HG03575 (cell line): Measurements from ENCODE around the gene ESR2.
"Not testable (repeated sequence)": the region's sequence is repeated elsewhere in the genome, so short reads cannot be mapped to it uniquely, and the experiment has no call there.

Source experiments
- ATAC-seq: cut with Tn5 transposase; IDR thresholded peaks from one replicate; pipeline ENCODE4 v1.9.1; 2021; ENCODE audit not compliant: unreplicated experiment, insufficient number of reproducible peaks, low FRiP score; ENCODE audit errors: extremely low read depth

The ESR2 gene

GRCh38 chr14:64293976-64294671, at the start of gene ESR2:
Gene ESR2, minus strand, starts transcription at chr14:64294371. Its CDS starts 11,386 bp downstream, at chr14:64282985.
- ATAC-seq, result no peak

GRCh38 chr14:64340560-64341196, 46.5 kb upstream of the ESR2 start:
- no peak for ATAC-seq

DNA sequence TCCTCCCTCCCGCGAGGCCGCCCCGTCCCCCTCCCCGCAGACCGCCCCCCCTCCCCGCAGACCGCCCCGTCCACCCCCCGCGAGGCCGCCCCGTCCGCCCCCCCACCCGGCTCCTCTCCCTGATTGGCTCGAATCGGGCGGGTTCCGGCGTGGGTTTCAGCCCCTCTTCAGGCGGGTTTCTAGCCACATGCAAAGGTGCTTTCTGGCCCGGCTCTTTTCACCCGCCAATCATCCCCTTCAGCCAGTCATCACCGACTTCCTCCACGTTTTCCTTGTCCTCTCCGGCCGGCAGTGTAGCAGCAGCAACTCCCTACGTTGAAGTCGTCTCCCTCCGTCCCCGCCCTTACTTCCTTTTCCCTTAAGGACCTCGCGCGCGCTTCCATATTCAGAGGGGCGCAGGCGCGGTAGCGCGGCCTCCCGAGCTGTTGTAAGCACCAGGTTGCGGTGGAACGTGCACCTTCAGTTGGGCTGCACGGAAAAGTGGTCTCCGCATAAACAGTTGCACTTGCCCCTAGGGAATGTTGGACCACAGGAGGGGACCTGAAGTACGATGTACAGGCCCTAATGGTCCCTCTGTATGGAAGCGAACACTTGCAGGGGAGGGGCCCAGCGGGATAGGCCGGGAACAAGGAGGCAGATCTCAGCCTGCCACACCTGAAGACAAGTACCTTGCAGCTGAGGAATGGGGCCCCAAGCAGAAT, 44.6 kb upstream of the ESR2 start:
- peak; percentile 78 for ATAC-seq

GRCh38 chr14:64337888-64338615, 43.9 kb upstream of the ESR2 start:
- ATAC-seq, result no peak

GRCh38 chr14:64329149-64329548, 35.0 kb upstream of the ESR2 start:
- ATAC-seq, result no peak

DNA sequence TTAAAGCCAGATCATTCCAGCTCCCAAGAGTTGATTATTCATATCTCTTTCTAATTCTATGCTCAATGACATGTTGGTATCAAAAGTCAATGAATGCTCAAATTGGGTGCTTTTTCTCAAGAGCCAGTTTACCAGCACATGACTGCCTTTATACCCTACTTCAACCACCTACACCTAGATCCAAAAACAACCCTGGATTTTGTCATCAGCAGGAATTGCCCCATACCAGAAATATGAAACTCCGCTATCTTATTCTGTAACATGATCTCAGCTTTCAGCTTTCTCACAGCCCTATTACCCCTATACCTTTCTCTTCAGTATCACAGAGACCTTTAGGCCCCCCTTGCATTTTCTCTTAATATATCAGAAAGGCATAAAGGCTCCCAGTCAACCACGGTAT, 32.3 kb upstream of the ESR2 start:
- no peak for ATAC-seq

GRCh38 chr14:64324895-64325294, 30.7 kb upstream of the ESR2 start:
- no peak for ATAC-seq

DNA sequence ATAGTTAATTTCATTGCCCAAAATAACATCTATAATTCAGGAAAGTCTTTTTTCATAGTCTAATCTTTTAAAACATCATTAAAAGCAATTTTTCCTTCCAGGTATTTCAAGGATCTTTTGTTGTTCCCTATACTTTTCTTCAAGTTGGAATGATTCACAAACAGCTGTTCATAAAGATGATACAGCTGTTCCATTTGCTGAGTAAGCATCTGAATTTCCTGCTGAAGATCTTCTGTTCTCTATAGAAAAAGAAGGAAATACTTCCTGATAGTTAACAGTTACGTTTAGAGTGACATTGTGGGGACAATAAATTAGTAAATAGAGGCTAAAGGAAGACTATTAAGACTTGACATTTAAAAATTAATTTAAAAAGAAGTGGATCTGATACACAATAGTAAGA, 30.3 kb upstream of the ESR2 start:
- no peak for ATAC-seq

- not testable (repeated sequence) for ATAC-seq
These were observed 26.2 kb upstream of the ESR2 start for GRCh38 chr14:64320362-64320761.

DNA sequence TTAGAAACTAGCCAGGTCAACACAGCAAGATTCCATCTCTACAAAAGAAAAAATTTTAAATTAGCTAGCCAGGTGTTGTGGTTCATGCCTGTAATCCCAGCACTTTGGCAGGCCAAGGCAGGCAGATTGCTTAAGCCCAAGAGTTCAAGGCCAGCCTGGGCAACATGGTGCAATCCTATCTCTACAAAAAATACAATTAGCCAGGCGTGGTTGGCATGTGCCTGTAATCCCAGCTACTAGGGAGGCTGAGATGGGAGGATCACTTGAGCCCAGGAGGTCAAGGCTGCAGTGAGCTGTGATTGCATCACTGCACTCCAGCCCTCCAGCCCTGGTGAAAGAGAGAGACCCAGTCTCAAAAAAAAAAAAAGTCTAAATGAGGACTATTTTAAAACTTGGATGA, 24.5 kb upstream of the ESR2 start:
- ATAC-seq, result not testable (repeated sequence)

DNA sequence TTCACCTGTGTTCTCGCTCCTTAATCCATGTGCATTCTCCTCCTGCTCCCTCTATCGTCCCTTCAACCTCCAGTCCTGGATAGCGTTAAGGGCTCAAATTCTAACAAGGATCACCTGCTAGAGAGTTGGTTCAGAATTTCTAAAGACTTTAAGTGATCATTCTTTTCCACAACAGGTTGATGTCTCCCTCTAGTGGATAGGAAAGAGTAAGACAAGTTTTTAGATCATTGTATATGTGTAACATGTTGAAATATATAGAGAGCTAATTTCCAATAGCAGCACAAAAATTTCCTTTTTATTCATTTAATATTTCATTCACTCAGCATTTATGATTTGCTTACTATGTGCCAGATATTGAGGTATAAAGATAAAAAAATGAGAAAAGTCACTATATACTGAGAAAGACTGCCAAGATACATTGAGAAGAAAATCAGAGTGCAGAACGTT, 9.3 kb upstream of the ESR2 start:
- no peak for ATAC-seq

GRCh38 chr14:64298773-64299172, 4.6 kb upstream of the ESR2 start:
- ATAC-seq, result no peak

GRCh38 chr14:64296561-64296960, 2.4 kb upstream of the ESR2 start:
- ATAC-seq, result no peak

DNA sequence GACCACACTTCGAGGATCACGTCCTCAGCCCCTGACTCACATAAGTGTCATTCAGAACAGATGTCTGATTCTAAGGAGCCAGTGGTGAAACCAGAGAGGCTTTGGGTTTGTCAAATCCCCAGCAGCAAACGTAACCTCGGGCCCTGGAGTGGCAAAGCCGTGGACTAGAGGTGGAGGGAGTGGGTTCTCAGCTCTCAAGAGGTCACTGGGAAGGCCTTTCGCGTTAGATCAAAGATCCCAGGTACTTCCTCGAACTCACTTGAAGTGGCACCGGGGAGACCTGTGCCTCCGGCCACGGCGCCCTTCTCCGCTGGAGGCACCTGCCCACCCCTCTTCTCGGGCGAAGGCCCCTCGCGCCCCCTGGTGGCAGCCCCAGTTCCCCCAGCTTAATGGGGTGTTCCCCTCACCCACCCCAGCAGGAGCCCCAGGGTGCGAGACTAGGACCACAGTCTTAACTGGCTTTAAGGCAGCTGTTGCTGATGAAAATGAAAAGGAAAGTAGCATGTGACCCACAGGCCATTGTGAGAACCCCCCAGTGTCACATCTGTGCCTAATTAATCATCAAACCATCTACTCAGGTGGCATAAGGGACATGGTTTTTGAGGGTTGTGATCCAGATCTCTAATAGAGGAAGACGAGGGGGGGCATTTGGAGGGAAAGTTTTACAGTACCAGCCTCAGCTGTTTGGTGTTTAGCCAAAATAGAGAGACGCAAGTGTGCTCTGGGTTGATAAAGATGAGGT, 672 bp upstream of the ESR2 start:
- ATAC-seq, result no peak

- no peak for ATAC-seq
These were observed 2.0 kb downstream of the ESR2 start for GRCh38 chr14:64292197-64292596.

DNA sequence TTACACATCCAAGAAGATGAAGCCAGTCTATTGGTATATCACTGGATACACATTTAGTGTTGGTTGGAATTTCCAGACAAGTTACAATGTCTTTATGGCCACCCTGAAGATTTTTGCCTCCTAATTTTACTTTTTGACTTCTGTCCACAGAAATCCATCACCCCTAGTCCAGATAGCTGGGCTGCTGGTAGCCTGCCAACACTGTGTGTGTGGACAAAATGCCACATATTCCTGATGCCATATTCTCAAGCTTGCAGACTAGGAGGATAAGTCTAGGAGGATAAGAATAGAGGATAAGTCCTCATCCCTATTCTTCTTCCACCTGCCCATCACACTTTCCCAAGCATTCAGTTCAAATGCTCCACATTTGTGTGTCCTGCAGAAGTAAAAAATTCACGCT, 4.6 kb downstream of the ESR2 start:
- ATAC-seq, result no peak

GRCh38 chr14:64281805-64282204, 12.4 kb downstream of the ESR2 start:
- ATAC-seq, result no peak

DNA sequence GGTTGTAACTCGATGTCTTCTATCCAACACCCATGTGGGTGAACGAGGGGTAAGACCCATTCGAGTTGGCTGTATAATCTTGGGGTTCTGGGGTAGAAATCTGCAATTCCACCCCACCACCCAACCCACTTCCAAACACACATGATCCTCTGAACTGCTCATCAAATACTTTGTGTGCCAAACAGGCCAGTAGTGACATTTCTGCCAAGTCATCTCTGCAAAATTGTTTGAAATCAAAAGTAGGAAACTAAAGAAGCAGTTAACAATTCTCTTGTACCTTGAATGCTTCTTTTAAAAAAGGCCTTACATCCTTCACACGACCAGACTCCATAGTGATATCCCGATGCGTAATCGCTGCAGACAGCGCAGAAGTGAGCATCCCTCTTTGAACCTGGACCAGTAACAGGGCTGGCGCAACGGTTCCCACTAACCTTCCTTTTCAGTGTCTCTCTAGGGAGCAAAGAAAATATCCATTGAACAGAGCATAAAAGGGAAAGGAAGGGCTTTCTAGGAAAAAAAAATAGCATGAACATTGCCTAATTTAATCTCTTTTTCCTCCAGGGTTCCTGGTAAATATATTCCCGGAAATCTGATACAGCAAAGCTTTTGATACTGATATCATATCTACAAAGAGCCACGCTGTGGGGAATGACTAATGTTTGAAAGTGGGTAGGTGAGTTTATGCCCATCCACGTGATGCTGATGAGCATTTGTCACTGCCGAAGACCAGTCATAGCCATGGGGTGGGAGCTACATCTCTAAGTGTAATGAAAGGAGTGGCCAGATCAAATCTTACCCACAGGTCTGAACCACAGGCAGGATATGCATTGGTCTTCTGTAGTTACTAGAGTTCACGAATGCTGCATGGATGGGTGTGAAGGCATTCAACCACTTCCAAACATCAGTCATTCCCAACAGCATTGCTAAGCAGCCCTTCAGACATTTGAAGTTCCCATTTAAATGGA, 14.2 kb downstream of the ESR2 start:
- no peak for ATAC-seq
